ENCODE results near the gene CACTIN.
"Not testable (repeated sequence)": the region's sequence is repeated elsewhere in the genome, so short reads cannot be mapped to it uniquely, and the experiment has no call there.

The CACTIN gene

GRCh38 chr19:3645067-3645396 is 18.4 kb upstream of the CACTIN start:
- DNase-seq, result no peak

DNA sequence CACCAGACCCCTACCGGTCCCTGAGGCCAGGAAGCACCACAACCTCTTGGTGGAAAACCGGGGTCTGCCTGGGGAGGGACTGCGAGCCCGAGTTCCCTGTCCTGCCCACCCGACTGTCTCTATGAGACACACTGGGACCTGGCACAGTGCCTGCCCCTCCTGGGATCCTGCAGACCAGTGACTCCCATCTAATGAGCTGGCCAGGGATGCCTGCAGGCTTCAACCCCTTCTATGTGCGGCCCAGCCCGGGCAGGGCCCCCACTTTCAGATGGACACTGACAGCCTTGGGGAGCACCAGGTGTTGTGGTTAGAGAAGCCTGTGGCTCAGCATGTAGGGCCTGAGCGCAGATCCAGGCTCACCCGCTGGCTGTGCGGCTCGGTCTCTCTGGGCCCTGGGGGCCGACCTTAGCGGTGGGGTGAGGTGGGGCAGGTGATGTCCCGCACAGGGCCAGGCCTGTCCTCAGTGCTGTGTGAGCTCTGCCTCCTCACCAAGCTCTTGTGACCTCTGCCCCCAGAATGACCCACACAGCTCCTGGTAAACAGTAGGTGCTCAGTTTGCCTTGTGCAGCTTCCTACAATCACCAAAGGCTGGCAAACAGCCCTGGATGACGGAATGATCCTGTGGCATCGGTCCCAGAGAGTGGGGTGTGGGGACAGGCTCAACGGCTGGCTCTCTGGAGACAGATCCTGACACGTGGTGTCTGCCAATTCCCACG is 17.9 kb upstream of the CACTIN start:
- peak; percentile 92 for DNase-seq

- DNase-seq, result no peak
Measured at GRCh38 chr19:3643674-3644313, 17.2 kb upstream of the CACTIN start.

- DNase-seq, result no peak
Measured at GRCh38 chr19:3642987-3643673, 16.5 kb upstream of the CACTIN start.

GRCh38 chr19:3642296-3642695 is 15.7 kb upstream of the CACTIN start:
- no peak for DNase-seq

DNA sequence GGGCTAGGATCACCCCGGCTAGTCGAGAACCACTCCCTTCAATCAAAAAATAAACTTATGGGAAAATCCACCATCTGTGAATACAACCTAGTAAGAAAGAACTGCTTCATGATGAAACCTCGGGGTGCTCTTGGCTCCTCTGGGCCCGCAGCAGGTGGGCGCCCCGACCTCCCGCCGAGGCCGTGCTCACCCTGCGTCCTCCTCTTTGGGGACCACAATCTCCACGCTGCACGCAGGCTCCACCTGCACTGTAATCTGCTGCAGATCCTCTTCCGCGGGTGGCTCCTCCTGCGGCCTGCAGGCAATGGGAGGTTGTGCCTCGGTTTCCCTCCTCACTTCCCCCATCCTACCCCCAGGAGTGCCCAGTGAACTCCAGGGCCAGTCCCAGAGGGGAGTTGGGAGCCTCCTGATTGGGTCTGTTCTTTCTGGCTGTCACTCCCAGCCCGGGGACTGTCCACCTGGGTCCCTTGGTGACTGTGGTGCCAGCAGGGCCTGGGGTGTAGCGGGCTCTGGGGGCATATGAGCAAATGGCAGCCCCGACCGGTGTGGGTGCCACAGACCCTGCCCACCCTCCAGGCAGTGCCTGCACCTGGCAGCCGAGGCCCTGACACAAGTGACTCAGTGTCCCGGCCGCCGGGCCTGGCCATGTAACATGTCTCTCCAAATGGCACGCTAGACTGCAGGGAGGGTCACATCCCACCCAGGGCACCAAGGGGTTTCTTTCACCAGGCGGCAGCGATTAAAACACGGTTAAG is 15.1 kb upstream of the CACTIN start:
- DNase-seq, result no peak

- no peak for DNase-seq
Measured at GRCh38 chr19:3639479-3639878, 12.9 kb upstream of the CACTIN start.

DNA sequence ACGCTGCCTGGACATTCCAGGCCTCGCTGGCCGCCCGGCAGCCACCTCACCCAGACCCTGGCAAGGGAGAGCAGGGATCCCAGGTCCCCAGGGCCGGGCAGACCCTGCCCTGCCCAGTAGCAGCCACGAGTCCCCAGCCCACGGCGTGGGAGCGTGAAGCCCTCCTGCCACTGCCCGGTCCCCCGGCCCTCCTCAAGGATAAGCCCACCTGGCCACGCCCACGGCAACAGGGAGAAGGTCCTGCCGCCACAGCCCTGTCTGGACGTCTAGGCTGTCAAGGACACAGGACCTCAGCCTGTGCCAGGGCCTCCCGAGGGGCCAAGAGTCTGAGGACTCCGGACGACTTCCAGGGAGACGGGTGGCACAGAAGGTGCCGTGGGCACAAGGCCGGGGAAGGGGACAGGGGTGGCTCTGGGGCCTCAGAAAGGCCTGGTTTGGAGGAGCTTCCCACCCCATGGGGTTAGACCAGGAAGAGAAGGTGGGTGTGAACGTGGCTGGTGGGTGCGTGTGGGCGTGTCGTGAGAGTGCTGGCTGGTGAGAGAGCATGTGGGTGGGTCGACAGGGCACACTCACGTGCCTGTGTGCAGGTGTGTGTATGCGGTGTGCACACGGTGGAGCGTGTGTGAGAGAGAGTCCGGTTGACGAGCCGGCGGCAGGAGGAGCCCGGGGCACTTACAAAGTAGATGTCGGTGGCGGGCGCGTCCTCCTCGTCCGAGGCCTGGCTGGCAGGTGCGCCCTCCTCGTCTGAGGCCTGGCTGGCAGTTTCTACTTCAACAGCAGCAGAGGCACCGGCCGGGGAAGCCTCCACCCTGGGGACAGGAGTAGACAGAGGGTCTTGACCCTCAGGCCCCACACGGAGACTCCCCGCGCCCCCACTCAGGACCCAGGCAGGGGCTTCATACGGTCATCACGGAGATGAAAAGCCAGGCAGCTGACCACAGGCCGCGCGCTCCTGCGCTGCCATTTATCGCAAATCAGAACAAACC is 11.9 kb upstream of the CACTIN start:
- no peak for DNase-seq

DNA sequence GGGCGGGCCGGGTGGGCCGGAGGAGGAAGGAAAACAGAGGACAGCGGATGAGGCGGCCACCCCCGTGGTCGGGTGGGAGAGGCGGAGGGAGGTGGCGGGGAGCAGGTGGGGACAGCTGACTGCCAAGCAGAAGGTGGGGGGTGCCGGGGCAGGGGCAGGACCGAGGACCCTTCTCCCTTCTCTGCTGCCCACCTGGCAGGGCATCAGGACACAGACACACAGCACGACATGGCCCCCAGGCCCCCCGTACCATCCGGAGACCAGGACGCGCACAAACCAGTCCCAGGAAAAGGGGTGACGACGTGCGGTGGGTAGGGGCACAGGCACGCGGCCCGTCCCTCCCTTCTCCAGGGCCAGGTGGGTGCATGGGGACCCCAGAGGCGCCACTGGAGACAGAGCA is 11.0 kb upstream of the CACTIN start:
- DNase-seq, result no peak

GRCh38 chr19:3636962-3637361 is 10.4 kb upstream of the CACTIN start:
- no peak for DNase-seq

DNA sequence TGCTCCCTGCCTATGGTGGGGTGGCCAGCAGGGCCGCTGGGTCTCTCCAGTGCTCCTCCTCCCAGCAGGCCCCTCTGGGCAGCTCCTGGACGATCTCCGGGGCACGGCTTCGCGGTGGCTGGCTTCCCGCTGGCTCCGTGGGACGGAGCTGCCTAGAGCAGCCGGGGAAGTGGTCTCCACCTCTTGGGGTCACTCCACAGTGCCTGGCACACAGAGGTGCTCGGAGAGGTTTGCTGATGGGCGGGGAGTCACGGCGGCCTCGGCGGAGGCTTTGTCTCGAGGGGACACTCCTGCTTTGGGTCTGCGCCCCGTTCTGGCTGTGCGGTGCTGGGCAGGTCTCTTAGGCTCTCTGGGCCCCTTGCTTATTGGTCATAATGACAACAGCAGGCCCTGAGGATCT is 9.9 kb upstream of the CACTIN start:
- DNase-seq, result no peak

GRCh38 chr19:3634496-3635045 is 8.0 kb upstream of the CACTIN start:
- no peak for DNase-seq

DNA sequence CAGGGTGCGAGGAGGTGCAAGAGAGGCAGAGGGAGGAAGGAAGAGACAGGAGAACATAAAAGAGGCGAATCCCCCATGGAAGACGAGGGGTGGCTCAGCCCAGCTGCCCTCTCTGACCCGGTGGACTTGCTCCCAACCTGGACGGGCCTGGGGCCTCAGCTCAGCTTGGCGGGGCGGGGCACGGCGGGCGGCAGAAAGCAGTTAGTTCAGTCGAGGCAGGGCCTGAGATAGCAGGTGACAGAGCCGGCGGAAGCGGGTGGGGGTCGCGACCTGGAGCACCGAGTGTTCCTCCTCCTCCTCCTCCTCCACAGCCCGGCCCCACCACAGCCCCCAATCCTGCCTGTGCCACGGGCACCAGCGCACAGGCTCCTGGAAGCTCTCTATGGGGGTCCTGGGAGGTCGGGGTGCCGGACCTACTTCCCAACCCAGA is 7.0 kb upstream of the CACTIN start:
- no peak for DNase-seq

DNA sequence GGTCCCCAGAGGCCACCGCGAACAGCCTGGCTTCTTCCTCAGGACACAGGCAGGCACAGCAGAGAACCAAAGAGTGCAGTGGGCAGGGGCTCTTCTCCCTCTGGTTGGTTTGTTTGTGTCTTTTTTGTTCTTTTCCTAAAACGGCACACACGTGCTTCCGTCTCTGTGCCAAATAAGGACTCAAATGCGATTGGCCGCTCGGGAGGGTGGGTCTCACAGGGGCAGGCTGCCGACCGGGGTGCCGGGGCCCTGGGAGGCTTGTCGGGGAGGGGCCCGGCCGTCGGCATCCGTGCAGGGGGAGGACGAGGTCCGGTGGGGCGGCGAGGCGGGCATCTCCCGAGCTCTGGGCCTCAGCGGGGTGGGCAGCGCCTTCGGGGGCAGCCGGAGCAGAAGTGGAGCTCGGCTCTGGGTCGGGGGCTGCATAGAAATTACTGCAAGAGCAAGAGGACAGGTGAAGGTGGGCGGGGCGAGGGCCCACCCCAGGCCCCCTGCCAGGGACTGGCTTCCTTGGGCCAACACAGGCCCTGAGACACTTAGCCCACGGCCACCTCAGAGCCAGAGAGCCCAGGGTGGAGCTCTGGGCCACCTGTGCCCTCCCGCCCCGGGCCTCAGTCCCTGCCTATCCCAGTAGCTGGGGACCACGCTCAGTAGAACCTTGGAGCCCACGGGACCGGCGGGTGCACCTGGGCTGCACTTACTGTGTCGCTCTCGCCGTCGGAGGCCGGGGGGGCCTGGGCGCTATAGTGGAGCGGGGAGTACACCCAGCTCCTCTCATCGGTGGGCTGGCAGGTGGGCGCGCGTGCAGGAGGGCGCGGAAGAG is 6.4 kb upstream of the CACTIN start:
- DNase-seq, result peak; percentile 61

DNA sequence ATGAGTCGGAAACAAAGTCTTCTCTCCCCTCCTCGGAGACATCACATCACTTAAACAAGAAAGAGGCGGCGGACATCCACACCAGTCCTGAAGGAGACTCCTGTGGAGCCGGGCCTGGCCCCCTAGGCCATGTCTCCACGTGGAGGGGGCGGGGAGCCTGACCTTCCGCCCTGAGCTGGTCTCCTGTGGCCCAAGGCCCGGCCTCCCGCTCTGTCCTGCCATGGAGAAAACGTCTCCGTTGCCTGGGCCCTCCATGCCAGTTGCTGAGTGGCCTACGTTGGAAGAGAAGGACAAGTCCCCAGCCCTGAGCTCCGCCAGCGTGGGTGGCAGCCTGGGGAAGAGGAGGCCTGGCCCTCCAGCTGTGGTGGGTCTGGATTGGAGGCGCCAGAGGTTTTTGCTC is 5.5 kb upstream of the CACTIN start:
- DNase-seq, result no peak

DNA sequence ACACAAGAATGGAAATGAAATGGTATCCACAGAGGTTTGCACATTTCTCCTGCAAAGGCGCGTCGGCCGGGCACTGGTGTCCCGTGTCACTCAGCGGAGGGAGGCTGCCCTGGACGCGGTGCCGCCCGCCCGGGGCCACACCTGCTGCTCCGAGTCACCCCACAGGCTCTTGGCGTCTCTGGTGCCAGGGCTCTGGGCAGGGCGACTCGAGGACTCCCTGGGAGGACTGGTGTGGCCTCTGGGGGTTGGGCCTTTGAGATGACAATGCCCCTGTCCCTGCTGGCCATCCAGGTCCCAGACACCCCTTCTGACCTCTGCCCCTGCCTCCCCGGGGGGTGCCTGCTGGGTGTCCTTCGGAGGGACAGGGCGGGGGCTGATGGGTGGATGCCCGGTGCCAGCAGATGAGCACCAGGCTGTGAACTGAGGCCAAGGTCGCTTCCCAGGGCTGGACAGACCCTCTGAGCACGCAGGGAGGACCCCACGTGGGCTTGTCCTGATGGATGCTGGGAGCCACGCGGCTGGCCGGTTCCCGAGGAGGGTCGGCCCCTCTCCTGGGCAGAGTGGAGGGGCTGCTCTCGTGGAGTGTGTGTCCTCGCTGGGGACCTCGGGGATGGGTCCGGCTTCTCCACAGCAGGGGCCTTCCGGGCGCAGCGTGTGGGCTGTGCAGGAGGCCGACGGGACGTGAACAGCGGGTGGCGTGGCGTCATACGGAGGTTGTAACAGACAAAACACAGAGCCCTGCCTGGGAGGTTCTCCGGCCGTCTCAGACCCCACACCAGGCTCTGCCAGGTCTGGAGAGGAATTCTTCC is 4.7 kb upstream of the CACTIN start:
- DNase-seq, result no peak

DNA sequence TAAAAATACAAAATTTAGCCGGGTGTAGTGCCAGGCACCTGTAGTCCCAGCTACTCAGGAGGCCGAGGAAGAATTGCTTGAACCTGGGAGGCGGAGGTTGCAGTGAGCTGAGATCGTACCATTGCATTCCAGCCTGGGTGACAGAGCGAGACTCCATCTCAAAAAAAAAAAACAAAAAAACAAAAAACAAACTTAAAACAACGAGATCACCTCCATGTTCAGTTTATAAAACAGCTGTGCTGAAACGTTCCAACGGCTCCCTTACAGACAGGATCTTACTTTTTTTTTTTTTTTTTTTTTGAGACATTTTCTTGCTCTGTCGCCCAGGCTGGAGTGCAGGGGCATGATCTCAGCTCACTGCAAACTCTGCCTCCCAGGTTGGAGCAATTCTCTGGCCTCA is 2.2 kb upstream of the CACTIN start:
- DNase-seq, result not testable (repeated sequence)

DNA sequence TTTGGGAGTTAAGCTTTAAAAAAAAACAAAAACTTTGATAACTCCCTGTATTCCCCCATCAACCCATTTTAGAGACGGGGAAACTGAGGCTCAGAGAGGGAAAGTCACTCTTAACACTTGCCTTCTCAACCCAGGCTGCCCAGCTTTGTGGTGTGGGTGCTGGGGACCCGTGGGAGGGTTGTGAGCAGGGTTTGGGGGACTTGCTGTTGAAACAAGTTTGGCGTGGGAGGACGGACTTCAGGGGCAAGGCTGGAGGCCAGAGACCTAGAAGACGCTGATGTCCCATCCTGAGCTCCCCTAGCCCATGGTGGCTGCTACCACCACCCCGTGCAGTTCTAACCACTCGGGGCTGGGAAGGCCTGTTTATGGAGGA is 747 bp upstream of the CACTIN start:
- no peak for DNase-seq

DNA sequence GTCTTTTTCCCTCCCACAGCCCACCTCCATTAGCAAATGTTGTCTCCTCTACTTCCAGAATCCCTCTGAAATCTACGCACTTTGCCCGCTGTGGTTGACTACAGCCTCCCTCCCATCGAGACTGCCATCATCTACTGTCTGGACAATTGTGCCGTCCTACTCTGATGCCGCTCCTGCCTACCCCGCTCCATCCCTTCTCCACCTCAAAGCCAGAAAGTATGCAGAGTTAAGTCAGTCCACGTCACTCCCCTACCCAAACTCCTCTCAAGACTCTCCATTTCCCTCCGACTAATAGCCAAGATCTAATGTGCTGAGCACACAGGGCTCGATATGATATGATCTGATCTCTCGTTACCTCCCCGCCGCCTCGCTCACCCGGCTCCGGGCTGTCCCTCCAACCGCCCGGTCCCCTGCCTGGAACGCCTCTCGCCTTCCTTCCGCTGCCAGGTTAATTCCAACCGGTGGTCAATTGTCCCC is 556 bp downstream of the CACTIN start:
- no peak for DNase-seq

DNA sequence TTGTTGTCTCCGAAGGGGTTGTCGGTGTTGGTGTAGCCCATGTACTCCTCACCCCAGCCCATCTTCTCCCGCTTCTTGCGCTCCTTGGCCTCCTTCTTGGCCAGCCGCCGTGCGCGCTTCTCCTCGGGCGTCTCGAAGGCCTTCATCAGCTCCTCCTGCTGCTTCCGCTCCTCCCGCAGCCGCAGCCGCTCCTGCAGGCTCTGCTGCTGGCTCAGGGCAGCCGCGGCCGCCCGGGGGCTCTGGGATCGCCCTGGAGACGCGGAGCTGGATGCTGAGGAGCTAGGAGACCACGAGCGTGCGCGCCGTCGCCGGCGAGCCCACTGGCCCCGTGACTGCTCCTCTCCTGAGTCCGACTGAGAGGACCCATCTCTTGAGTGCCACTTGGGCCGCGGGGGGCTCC is 2.9 kb downstream of the CACTIN start:
- DNase-seq, result no peak

Data from midbrain (tissue), 1 donor.